ENCODE data around the gene GLYAT.
A peak's percentile ranks its signal among the peaks of the same experiment; 100 is the strongest.
"Not testable (repeated sequence)": the region's sequence is repeated elsewhere in the genome, so short reads cannot be mapped to it uniquely, and the experiment has no call there.

Gene GLYAT

GRCh38 chr11:58677536-58677935, 54.2 kb downstream of the GLYAT start:
- DNase-seq: not testable (repeated sequence)

GRCh38 chr11:58676563-58677135, 55.1 kb downstream of the GLYAT start:
- no peak for DNase-seq

- DNase-seq: peak in 54 of 58 donors; percentile 4 to 85 (median 43)
These were observed 56.2 kb downstream of the GLYAT start for GRCh38 chr11:58675334-58676155.

- DNase-seq: no peak
These were observed 57.1 kb downstream of the GLYAT start for GRCh38 chr11:58674609-58675008.

GRCh38 chr11:58671983-58672633, 59.6 kb downstream of the GLYAT start:
- no peak for DNase-seq

GRCh38 chr11:58659910-58660570, 71.7 kb downstream of the GLYAT start:
- DNase-seq: no peak

- DNase-seq: no peak
These were observed 72.3 kb downstream of the GLYAT start for GRCh38 chr11:58659404-58659803.
